Panc1 (cell line): ENCODE measurements around the gene SOAT1.

Experiments
- POLR2AphosphoS5 ChIP-seq: IDR thresholded peaks from 2 replicates; pipeline ENCODE4 v1.6.1; 2012; ENCODE audit warnings: mild to moderate bottlenecking, low read depth, low read length, moderate library complexity
- SIN3A ChIP-seq: IDR thresholded peaks from 2 replicates; pipeline ENCODE4 v1.6.1; 2012; ENCODE audit warnings: low read depth, mild to moderate bottlenecking, low read length, moderate library complexity, borderline replicate concordance; ENCODE audit not compliant: insufficient read depth
- TF ChIP-seq, protein P1 (sequence below): fragments of 450-650 bp; IDR thresholded peaks from 2 replicates; pipeline ENCODE4 v1.5.1; 2017; ENCODE audit warnings: mild to moderate bottlenecking
- TF ChIP-seq, protein P2 (sequence below), 2 experiments: IDR thresholded peaks; 2 replicates each; pipeline ENCODE4 v1.6.1; 2011 to 2012; ENCODE audit warnings: low read depth in 2 of 2, control low read depth in 1 of 2, low read length in 1 of 2, mild to moderate bottlenecking in 1 of 2, moderate library complexity in 1 of 2; ENCODE audit not compliant: insufficient read depth in 1 of 2

DNA sequence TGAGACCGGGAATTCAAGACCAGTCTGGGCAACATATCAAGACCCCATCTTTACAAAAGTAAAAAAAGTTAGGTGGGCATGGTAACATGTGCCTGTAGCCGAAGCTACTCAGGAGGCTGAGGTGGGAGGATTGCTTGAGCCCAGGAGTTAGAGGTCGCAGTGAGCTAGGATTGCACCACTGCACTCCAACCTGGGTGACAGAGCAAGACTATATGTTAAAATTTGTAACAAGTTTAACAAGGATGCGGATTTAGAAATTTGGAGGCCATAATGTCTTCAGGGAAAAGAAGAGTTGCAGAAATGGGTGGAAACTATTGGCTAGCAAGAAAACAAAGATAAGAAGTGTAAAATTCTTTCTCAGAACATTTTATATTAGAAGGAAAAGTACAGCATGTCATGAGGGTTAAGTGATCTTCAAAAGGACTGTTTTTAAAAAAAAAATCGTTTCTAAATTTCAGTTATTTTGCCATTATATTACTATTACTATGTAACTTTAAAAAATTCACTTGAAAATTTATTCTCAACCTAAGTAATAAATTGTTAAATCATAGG, 17.6 kb downstream of the SOAT1 start:
- TF ChIP-seq, protein P1, sequence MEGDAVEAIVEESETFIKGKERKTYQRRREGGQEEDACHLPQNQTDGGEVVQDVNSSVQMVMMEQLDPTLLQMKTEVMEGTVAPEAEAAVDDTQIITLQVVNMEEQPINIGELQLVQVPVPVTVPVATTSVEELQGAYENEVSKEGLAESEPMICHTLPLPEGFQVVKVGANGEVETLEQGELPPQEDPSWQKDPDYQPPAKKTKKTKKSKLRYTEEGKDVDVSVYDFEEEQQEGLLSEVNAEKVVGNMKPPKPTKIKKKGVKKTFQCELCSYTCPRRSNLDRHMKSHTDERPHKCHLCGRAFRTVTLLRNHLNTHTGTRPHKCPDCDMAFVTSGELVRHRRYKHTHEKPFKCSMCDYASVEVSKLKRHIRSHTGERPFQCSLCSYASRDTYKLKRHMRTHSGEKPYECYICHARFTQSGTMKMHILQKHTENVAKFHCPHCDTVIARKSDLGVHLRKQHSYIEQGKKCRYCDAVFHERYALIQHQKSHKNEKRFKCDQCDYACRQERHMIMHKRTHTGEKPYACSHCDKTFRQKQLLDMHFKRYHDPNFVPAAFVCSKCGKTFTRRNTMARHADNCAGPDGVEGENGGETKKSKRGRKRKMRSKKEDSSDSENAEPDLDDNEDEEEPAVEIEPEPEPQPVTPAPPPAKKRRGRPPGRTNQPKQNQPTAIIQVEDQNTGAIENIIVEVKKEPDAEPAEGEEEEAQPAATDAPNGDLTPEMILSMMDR, result no peak
- no peak for TF ChIP-seq POLR2AphosphoS5
- TF ChIP-seq, protein P2, sequence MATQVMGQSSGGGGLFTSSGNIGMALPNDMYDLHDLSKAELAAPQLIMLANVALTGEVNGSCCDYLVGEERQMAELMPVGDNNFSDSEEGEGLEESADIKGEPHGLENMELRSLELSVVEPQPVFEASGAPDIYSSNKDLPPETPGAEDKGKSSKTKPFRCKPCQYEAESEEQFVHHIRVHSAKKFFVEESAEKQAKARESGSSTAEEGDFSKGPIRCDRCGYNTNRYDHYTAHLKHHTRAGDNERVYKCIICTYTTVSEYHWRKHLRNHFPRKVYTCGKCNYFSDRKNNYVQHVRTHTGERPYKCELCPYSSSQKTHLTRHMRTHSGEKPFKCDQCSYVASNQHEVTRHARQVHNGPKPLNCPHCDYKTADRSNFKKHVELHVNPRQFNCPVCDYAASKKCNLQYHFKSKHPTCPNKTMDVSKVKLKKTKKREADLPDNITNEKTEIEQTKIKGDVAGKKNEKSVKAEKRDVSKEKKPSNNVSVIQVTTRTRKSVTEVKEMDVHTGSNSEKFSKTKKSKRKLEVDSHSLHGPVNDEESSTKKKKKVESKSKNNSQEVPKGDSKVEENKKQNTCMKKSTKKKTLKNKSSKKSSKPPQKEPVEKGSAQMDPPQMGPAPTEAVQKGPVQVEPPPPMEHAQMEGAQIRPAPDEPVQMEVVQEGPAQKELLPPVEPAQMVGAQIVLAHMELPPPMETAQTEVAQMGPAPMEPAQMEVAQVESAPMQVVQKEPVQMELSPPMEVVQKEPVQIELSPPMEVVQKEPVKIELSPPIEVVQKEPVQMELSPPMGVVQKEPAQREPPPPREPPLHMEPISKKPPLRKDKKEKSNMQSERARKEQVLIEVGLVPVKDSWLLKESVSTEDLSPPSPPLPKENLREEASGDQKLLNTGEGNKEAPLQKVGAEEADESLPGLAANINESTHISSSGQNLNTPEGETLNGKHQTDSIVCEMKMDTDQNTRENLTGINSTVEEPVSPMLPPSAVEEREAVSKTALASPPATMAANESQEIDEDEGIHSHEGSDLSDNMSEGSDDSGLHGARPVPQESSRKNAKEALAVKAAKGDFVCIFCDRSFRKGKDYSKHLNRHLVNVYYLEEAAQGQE (IDR thresholded peaks at IDR 0.05; ENCODE audit: insufficient read depth in 1 of 2, low read depth in 2 of 2, low read length in 1 of 2), result no peak
- TF ChIP-seq SIN3A, result no peak
